ENCODE results near the gene ATRIP. TPM values are rescaled to one million over a fixed set of nuclear protein-coding genes. Genes with fewer than 3 reads are reported as not detected.

Gene ATRIP
- total RNA-seq, 4 donors from 2014 or later, result 7.5 to 10.5 (median 9.3) TPM

DNA sequence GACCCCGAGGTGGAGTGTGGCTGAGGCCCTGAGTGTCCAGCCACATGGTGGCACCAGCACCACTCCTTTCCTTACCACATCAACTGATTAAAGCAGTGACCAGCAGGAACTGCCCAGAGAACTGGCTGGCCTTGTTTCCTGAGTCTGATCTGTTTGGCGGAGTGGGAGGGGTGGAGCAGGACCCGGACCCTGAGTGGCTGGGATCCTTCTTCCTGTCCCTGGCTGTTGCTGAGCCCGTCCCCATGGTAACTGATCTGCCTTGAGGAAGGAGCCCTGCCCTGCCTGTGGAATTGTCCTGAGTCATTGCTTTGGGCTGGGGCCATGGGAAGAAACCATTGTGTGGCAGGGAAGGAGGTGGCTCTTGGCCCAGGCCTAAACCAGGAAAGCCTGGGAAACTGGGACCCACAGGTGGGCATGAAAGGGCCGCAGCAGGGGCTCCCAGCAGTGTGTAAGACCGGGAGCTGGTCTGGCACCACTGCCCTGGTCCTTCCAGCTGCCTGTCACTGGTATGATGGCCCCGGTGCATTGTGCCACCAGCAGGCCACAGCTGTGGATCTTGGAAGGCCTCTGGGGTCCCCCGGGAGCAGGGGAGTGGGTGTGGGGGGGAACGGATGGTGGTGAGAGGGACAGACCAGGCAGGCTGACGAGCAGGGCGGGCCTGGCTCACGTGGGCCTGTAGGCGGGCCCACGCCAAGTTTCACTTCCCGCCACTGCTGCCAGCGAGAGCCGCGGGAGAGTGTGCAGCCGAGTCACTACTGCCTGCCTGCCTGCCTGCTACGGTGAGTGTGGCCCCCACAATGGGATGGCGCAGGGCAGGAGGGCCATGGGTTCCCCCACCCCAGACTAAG is 19.2 kb downstream of the ATRIP start:
- 0 to 3% methylated on average over 7 to 12 of the region's 21 CpGs for WGBS, 2 donors
- Histone ChIP-seq H3K36me3 (peaks cover 0 to 72% (median 6%) of the 10 kb centered on the region in 3 donors), H3K27me3 (no peaks in the 10 kb centered on the region), H3K27ac (peak overlapping the region; percentile 98 to 99 (median 98)), H3K9me3 (no peaks in the 10 kb centered on the region), H3K4me3 (peak overlapping the region; percentile 45 to 61 (median 53)), H3K4me1 (peaks cover 0 to 55% (median 48%) of the 10 kb centered on the region in 4 donors)
- peak; percentile 60 to 94 for TF ChIP-seq EP300 (IDR thresholded peaks at IDR 0.05)
- peak; percentile 85 to 91 for TF ChIP-seq POLR2A (IDR thresholded peaks at IDR 0.05)
- TF ChIP-seq, protein P1, sequence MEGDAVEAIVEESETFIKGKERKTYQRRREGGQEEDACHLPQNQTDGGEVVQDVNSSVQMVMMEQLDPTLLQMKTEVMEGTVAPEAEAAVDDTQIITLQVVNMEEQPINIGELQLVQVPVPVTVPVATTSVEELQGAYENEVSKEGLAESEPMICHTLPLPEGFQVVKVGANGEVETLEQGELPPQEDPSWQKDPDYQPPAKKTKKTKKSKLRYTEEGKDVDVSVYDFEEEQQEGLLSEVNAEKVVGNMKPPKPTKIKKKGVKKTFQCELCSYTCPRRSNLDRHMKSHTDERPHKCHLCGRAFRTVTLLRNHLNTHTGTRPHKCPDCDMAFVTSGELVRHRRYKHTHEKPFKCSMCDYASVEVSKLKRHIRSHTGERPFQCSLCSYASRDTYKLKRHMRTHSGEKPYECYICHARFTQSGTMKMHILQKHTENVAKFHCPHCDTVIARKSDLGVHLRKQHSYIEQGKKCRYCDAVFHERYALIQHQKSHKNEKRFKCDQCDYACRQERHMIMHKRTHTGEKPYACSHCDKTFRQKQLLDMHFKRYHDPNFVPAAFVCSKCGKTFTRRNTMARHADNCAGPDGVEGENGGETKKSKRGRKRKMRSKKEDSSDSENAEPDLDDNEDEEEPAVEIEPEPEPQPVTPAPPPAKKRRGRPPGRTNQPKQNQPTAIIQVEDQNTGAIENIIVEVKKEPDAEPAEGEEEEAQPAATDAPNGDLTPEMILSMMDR (IDR thresholded peaks at IDR 0.05), result peak in 4 of 5 experiments; percentile 60 to 97 (median 90)
- DNase-seq (ENCODE audit: low spot score in 2 of 2), result peak; percentile 97 to 99

DNA sequence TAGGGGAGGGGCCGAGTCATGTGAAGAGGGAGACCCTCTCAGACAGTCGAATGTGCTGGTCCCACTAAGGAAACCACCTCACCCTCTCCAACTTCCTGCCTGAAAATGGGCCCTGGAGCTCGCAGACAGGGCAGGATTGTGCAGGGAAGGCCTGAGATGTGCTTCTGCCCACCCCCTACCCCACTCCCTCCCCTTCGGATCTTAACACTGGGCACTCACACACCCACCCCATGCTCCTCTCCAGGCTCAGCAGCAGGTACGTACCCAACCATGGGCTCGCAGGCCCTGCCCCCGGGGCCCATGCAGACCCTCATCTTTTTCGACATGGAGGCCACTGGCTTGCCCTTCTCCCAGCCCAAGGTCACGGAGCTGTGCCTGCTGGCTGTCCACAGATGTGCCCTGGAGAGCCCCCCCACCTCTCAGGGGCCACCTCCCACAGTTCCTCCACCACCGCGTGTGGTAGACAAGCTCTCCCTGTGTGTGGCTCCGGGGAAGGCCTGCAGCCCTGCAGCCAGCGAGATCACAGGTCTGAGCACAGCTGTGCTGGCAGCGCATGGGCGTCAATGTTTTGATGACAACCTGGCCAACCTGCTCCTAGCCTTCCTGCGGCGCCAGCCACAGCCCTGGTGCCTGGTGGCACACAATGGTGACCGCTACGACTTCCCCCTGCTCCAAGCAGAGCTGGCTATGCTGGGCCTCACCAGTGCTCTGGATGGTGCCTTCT is 20.0 kb downstream of the ATRIP start:
- no peak for DNase-seq (ENCODE audit: low spot score in 2 of 2)
- Histone ChIP-seq H3K4me3 (peak overlapping the region; percentile 45 to 61 (median 53)), H3K4me1 (peaks cover 2 to 62% (median 56%) of the 10 kb centered on the region in 4 donors), H3K27ac (peak overlapping the region; percentile 98 to 99 (median 98)), H3K36me3 (peaks cover 0 to 64% (median 6%) of the 10 kb centered on the region in 3 donors), H3K9me3 (no peaks in the 10 kb centered on the region), H3K27me3 (no peaks in the 10 kb centered on the region)
- WGBS, 2 donors, result 28% methylated on average over 12 to 18 of the region's 19 CpGs
- TF ChIP-seq, protein P1 (IDR thresholded peaks at IDR 0.05), result no peak
- no peak for TF ChIP-seq POLR2A (IDR thresholded peaks at IDR 0.05)
- TF ChIP-seq EP300 (IDR thresholded peaks at IDR 0.05), result no peak

DNA sequence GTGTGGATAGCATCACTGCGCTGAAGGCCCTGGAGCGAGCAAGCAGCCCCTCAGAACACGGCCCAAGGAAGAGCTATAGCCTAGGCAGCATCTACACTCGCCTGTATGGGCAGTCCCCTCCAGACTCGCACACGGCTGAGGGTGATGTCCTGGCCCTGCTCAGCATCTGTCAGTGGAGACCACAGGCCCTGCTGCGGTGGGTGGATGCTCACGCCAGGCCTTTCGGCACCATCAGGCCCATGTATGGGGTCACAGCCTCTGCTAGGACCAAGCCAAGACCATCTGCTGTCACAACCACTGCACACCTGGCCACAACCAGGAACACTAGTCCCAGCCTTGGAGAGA is 20.5 kb downstream of the ATRIP start:
- peaks cover 2 to 68% (median 62%) of the 10 kb centered on the region in 4 donors for H3K4me1 ChIP-seq
- no peaks in the 10 kb centered on the region for H3K27me3 ChIP-seq
- H3K36me3 ChIP-seq, result peaks cover 0 to 60% (median 6%) of the 10 kb centered on the region in 3 donors
- 62 to 74% methylated on average over 7 to 8 of the region's 9 CpGs for WGBS, 2 donors
- peak overlapping the region; percentile 98 to 99 (median 98) for H3K27ac ChIP-seq
- no peak for TF ChIP-seq POLR2A (IDR thresholded peaks at IDR 0.05)
- TF ChIP-seq, protein P1 (IDR thresholded peaks at IDR 0.05), result no peak
- TF ChIP-seq EP300 (IDR thresholded peaks at IDR 0.05), result no peak
- no peak for DNase-seq (ENCODE audit: low spot score in 2 of 2)
- H3K4me3 ChIP-seq, result peak overlapping the region in 3 of 4 donors; percentile 47 to 61 (median 59)
- H3K9me3 ChIP-seq, result no peaks in the 10 kb centered on the region

DNA sequence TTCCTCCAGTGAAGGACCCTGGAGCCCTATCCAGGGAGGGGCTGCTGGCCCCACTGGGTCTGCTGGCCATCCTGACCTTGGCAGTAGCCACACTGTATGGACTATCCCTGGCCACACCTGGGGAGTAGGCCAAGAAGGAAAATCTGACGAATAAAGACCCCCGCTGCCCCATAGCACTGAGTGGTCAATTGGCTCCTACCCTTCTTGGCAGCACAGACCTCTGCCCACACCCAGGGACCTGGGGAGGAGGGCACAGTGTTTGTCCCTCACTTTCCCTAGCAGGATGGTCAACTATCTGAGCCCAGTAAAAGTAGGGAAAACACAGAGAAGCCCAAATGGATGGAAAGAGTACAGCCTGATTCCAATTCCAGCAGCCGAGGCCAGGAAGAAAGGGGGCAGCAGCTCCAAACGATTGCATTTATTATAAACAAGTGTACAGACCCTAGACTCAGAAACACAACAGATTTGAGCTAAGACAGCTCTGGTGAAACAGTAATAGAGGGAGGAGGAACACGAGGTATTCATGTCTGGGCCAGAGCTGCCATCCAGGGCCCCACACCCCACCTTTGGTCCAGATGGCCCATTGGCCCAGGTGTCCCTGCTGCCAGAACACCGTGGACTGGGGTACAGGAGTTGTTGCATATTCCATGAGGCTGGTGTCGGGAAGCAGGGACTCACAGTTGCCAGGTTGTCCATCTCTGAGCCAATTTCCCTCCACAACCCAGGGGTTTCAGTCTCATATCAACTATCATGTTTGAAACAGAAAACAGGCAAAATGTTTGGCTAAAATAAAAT is 21.1 kb downstream of the ATRIP start:
- peaks cover 0 to 56% (median 6%) of the 10 kb centered on the region in 3 donors for H3K36me3 ChIP-seq
- WGBS, 2 donors, result 58 to 79% methylated on average over 7 of the region's 7 CpGs
- TF ChIP-seq EP300 (IDR thresholded peaks at IDR 0.05) (no peak), POLR2A (IDR thresholded peaks at IDR 0.05) (no peak)
- TF ChIP-seq, protein P1 (IDR thresholded peaks at IDR 0.05), result no peak
- peak overlapping the region in 1 of 4 donors; percentile 59 for H3K4me3 ChIP-seq
- H3K27me3 ChIP-seq, result no peaks in the 10 kb centered on the region
- H3K9me3 ChIP-seq, result no peaks in the 10 kb centered on the region
- peaks cover 2 to 69% (median 63%) of the 10 kb centered on the region in 4 donors for H3K4me1 ChIP-seq
- no peak for DNase-seq (ENCODE audit: low spot score in 2 of 2)
- H3K27ac ChIP-seq, result peak overlapping the region; percentile 98 to 99 (median 98)

Measured in tibial nerve (tissue), 4 donors.